Mesenchymal stem cell (in vitro differentiated cells and primary cell): Measurements from ENCODE around the gene ZMAT5.
A peak's percentile ranks its signal among the peaks of the same experiment; 100 is the strongest.

Source experiments
- DNase-seq: peaks from one replicate; pipeline ENCODE4 v3.0.0-alpha.2; 2013
- H2AFZ ChIP-seq: one replicate; pipeline ENCODE4 v1.6.1; 2013; ENCODE audit warnings: low read depth, mild to moderate bottlenecking, control low read depth, inconsistent platforms, low read length, moderate library complexity
- H2AK5ac ChIP-seq: 2 replicates; pipeline ENCODE4 v1.6.1; 2013; ENCODE audit warnings: low read length, moderate library complexity, mild to moderate bottlenecking, inconsistent platforms; ENCODE audit not compliant: severe bottlenecking
- H2BK120ac ChIP-seq: one replicate; pipeline ENCODE4 v1.6.1; 2013; ENCODE audit warnings: low read depth, mild to moderate bottlenecking, inconsistent platforms, low read length, moderate library complexity
- H2BK12ac ChIP-seq, 2 experiments: one replicate each; pipeline ENCODE4 v1.6.1; 2013; ENCODE audit warnings: inconsistent platforms in 2 of 2, low read length in 2 of 2, mild to moderate bottlenecking in 2 of 2, moderate library complexity in 2 of 2, control low read depth in 1 of 2
- H2BK15ac ChIP-seq: one replicate; pipeline ENCODE4 v1.6.1; 2013; ENCODE audit warnings: mild to moderate bottlenecking, low read depth, inconsistent platforms; ENCODE audit not compliant: poor library complexity, severe bottlenecking
- H2BK5ac ChIP-seq: 2 replicates; pipeline ENCODE4 v1.6.1; 2013; ENCODE audit warnings: low read depth, mild to moderate bottlenecking, low read length, control low read depth, inconsistent platforms; ENCODE audit not compliant: poor library complexity, severe bottlenecking
- H3K14ac ChIP-seq, 2 experiments: one replicate each; pipeline ENCODE4 v1.6.1; 2013; ENCODE audit warnings: inconsistent platforms in 2 of 2, low read length in 2 of 2, control low read depth in 1 of 2, mild to moderate bottlenecking in 1 of 2, moderate library complexity in 1 of 2
- H3K18ac ChIP-seq, 2 experiments: one replicate each; pipeline ENCODE4 v1.6.1; 2013; ENCODE audit warnings: inconsistent platforms in 2 of 2, low read length in 2 of 2, control low read depth in 1 of 2, low read depth in 1 of 2, mild to moderate bottlenecking in 1 of 2
- H3K23ac ChIP-seq, 2 experiments: one replicate each; pipeline ENCODE4 v1.6.1; 2013; ENCODE audit warnings: inconsistent platforms in 2 of 2, low read length in 2 of 2, mild to moderate bottlenecking in 2 of 2, moderate library complexity in 2 of 2, control low read depth in 1 of 2
- H3K27ac ChIP-seq: 2 replicates; pipeline ENCODE4 v1.5.1; 2013; ENCODE audit warnings: mild to moderate bottlenecking, moderate library complexity, low read length, control low read depth, inconsistent platforms; ENCODE audit not compliant: poor library complexity, severe bottlenecking
- H3K27me3 ChIP-seq, 2 experiments: 2 replicates each; pipeline versions ENCODE4 v1.6.1 to v1.7.0; 2013; ENCODE audit warnings: low read length in 2 of 2, mild to moderate bottlenecking in 2 of 2, moderate library complexity in 2 of 2, control low read depth in 1 of 2, inconsistent platforms in 1 of 2; ENCODE audit not compliant: control insufficient read depth in 1 of 2, insufficient read depth in 1 of 2
- H3K36me3 ChIP-seq, 2 experiments: 2 replicates each; pipeline versions ENCODE4 v1.6.1 to v1.7.0; 2013; ENCODE audit warnings: low read length in 2 of 2, control low read depth in 1 of 2, inconsistent platforms in 1 of 2, low read depth in 1 of 2, mild to moderate bottlenecking in 1 of 2; ENCODE audit not compliant: insufficient read depth in 2 of 2, control insufficient read depth in 1 of 2
- H3K4ac ChIP-seq, 2 experiments: one replicate each; pipeline ENCODE4 v1.6.1; 2013; ENCODE audit warnings: inconsistent platforms in 2 of 2, low read length in 2 of 2, mild to moderate bottlenecking in 2 of 2, moderate library complexity in 2 of 2, control low read depth in 1 of 2, low read depth in 1 of 2
- H3K4me1 ChIP-seq: 2 replicates; pipeline ENCODE4 v1.6.1; 2013; ENCODE audit warnings: low read depth, low read length, control low read depth; ENCODE audit not compliant: control insufficient read depth, insufficient read depth
- H3K4me2 ChIP-seq: 2 replicates; pipeline ENCODE4 v1.6.1; 2013; ENCODE audit warnings: low read length, mild to moderate bottlenecking, inconsistent platforms; ENCODE audit not compliant: poor library complexity, severe bottlenecking
- H3K4me3 ChIP-seq, 2 experiments: 2 replicates each; pipeline versions ENCODE4 v1.5.1 to v1.7.0; 2013; ENCODE audit warnings: low read length in 2 of 2, mild to moderate bottlenecking in 2 of 2, control low read depth in 1 of 2, low read depth in 1 of 2; ENCODE audit not compliant: insufficient read depth in 1 of 2
- H3K79me1 ChIP-seq: replicated peaks from 2 replicates; pipeline ENCODE4 v1.6.1; 2013; ENCODE audit warnings: mild to moderate bottlenecking, control low read depth, low read length, inconsistent platforms; ENCODE audit not compliant: poor library complexity, severe bottlenecking
- H3K9ac ChIP-seq: 2 replicates; pipeline ENCODE4 v1.7.0; 2013; ENCODE audit warnings: mild to moderate bottlenecking, low read length, moderate library complexity
- H3K9me3 ChIP-seq: 2 replicates; pipeline ENCODE4 v1.7.0; 2013; ENCODE audit warnings: mild to moderate bottlenecking, low read length; ENCODE audit not compliant: control insufficient read depth
- H4K8ac ChIP-seq: one replicate; pipeline ENCODE4 v1.6.1; 2013; ENCODE audit warnings: inconsistent platforms, mild to moderate bottlenecking, low read length, moderate library complexity
- H4K91ac ChIP-seq: one replicate; pipeline ENCODE4 v1.6.1; 2013; ENCODE audit warnings: mild to moderate bottlenecking, low read length, inconsistent platforms
- WGBS: methylation state at CpG from one replicate; pipeline ENCODE4 v1.1.7; 2013; ENCODE audit warnings: mixed read lengths; 5-methylcytosine and 5-hydroxymethylcytosine counted together

ZMAT5 gene

GRCh38 chr22:29784451-29785361 lies 17.9 kb upstream of the ZMAT5 start:
- H3K27ac ChIP-seq, result no peak overlapping the region
- no peak for DNase-seq
- peaks cover 18% of the 10 kb centered on the region for H3K4me1 ChIP-seq
- no peak overlapping the region for H2BK5ac ChIP-seq
- H4K8ac ChIP-seq, result no peak overlapping the region
- peaks cover 28 to 29% of the 10 kb centered on the region in 2 experiments for H3K36me3 ChIP-seq
- no peaks in the 10 kb centered on the region for H3K79me1 ChIP-seq
- H3K4me3 ChIP-seq, result peak overlapping the region in 1 of 2 experiments; percentile 5
- H3K9me3 ChIP-seq, result no peaks in the 10 kb centered on the region
- 87% methylated on average over 8 of the region's 9 CpGs for WGBS
- no peak overlapping the region for H3K4me2 ChIP-seq
- no peak overlapping the region for H2BK120ac ChIP-seq
- no peaks in the 10 kb centered on the region for H3K27me3 ChIP-seq
- no peak overlapping the region for H2AFZ ChIP-seq
- H2BK15ac ChIP-seq, result no peak overlapping the region
- H3K9ac ChIP-seq, result peak overlapping the region; percentile 38
- H3K18ac ChIP-seq, result no peak overlapping the region
- no peak overlapping the region for H2AK5ac ChIP-seq
- no peak overlapping the region for H3K4ac ChIP-seq
- no peak overlapping the region for H2BK12ac ChIP-seq
- no peak overlapping the region for H4K91ac ChIP-seq
- no peak overlapping the region for H3K23ac ChIP-seq
- no peak overlapping the region for H3K14ac ChIP-seq

- Histone ChIP-seq H3K36me3 (peaks cover 4 to 6% of the 10 kb centered on the region in 2 experiments), H3K9me3 (no peaks in the 10 kb centered on the region), H2BK5ac (no peak overlapping the region), H2BK120ac (no peak overlapping the region), H2AFZ (no peak overlapping the region), H2BK15ac (peak overlapping the region; percentile 17), H3K14ac (peak overlapping the region in 1 of 2 experiments; percentile 18), H2BK12ac (peak overlapping the region in 1 of 2 experiments; percentile 57), H3K27ac (peak overlapping the region; percentile 31), H3K4ac (peak overlapping the region; percentile 35 to 59), H3K4me3 (no peak overlapping the region), H4K8ac (peak overlapping the region; percentile 74), H2AK5ac (peak overlapping the region; percentile 85), H3K4me1 (peaks cover 25% of the 10 kb centered on the region), H4K91ac (peak overlapping the region; percentile 34), H3K79me1 (no peaks in the 10 kb centered on the region), H3K23ac (no peak overlapping the region), H3K9ac (peak overlapping the region; percentile 82), H3K4me2 (no peak overlapping the region), H3K27me3 (no peaks in the 10 kb centered on the region), H3K18ac (peak overlapping the region; percentile 16 to 42)
- 80% methylated on average over 7 of the region's 7 CpGs for WGBS
- DNase-seq, result no peak
Observed at GRCh38 chr22:29782061-29782845, 15.4 kb upstream of the ZMAT5 start.

- H3K36me3 ChIP-seq, result peaks cover 0 to under 1% of the 10 kb centered on the region in 2 experiments
- no peak overlapping the region for H3K23ac ChIP-seq
- H3K14ac ChIP-seq, result no peak overlapping the region
- no peak overlapping the region for H2AFZ ChIP-seq
- DNase-seq, result peak; percentile 58
- peak overlapping the region; percentile 42 to 78 for H3K18ac ChIP-seq
- H2BK12ac ChIP-seq, result peak overlapping the region; percentile 1 to 27
- no peak overlapping the region for H2BK5ac ChIP-seq
- no peak overlapping the region for H2BK15ac ChIP-seq
- WGBS, result 10% methylated on average over 8 of the region's 8 CpGs
- peak overlapping the region; percentile 6 for H4K91ac ChIP-seq
- H3K4me2 ChIP-seq, result no peak overlapping the region
- no peak overlapping the region for H2BK120ac ChIP-seq
- H3K9me3 ChIP-seq, result no peaks in the 10 kb centered on the region
- H2AK5ac ChIP-seq, result peak overlapping the region; percentile 33
- peak overlapping the region; percentile 77 for H3K27ac ChIP-seq
- peak overlapping the region in 1 of 2 experiments; percentile 2 for H3K4ac ChIP-seq
- H3K27me3 ChIP-seq, result no peaks in the 10 kb centered on the region
- H4K8ac ChIP-seq, result peak overlapping the region; percentile 16
- peak overlapping the region in 1 of 2 experiments; percentile 21 for H3K4me3 ChIP-seq
- H3K9ac ChIP-seq, result peak overlapping the region; percentile 82
- no peaks in the 10 kb centered on the region for H3K79me1 ChIP-seq
- H3K4me1 ChIP-seq, result peaks cover 25% of the 10 kb centered on the region
Observed at GRCh38 chr22:29780748-29781676, 14.2 kb upstream of the ZMAT5 start.
